SK-N-SH (cell line): Measurements from ENCODE around the gene EIPR1.
A peak's percentile ranks its signal among the peaks of the same experiment; 100 is the strongest.

Experiments
- CTCF ChIP-seq: fragments of 200-600 bp; sonication (generic); IDR thresholded peaks from 2 replicates; pipeline ENCODE4 v1.6.1; 2017; ENCODE audit warnings: antibody characterized with exemption, mild to moderate bottlenecking, moderate library complexity
- ELF1 ChIP-seq: IDR thresholded peaks from 2 replicates; pipeline ENCODE4 v1.4.0; 2012
- EP300 ChIP-seq, 2 experiments: IDR thresholded peaks; 2 replicates each; pipeline versions ENCODE4 v1.4.0 to v1.6.1; 2012; ENCODE audit warnings: borderline replicate concordance in 1 of 2, low read depth in 1 of 2, low read length in 1 of 2
- FOSL2 ChIP-seq: IDR thresholded peaks from 2 replicates; pipeline ENCODE4 v1.4.0; 2012; ENCODE audit warnings: low read depth, mild to moderate bottlenecking, moderate library complexity, borderline replicate concordance
- GATA2 ChIP-seq: sonication (generic); formaldehyde crosslinking; IDR thresholded peaks from 2 replicates; pipeline ENCODE4 v1.5.0; 2020; ENCODE audit warnings: mild to moderate bottlenecking, missing genetic modification reagents
- JUND ChIP-seq: IDR thresholded peaks from 2 replicates; pipeline ENCODE4 v1.4.0; 2012
- MAX ChIP-seq: IDR thresholded peaks from 2 replicates; pipeline ENCODE4 v1.4.0; 2012; ENCODE audit warnings: low read depth
- POLR2AphosphoS5 ChIP-seq: IDR thresholded peaks from 2 replicates; pipeline ENCODE4 v1.6.1; 2012; ENCODE audit warnings: low read depth, low read length
- RAD21 ChIP-seq: IDR thresholded peaks from 2 replicates; pipeline ENCODE4 v1.6.1; 2012; ENCODE audit warnings: mild to moderate bottlenecking, low read length
- REST ChIP-seq: IDR thresholded peaks from 2 replicates; pipeline ENCODE4 v1.6.1; 2012; ENCODE audit warnings: mild to moderate bottlenecking, low read depth, low read length, moderate library complexity
- SIN3A ChIP-seq: IDR thresholded peaks from 2 replicates; pipeline ENCODE4 v1.6.1; 2012; ENCODE audit warnings: low read depth, mild to moderate bottlenecking, low read length, moderate library complexity, borderline replicate concordance
- TCF12 ChIP-seq: IDR thresholded peaks from 2 replicates; pipeline ENCODE4 v1.4.0; 2012

- TF ChIP-seq CTCF (peak; percentile 99), JUND (no peak), REST (peak; percentile 35; the same call in 1 of the 2 replicates), MAX (peak; percentile 97), FOSL2 (no peak), TCF12 (no peak; the same call in 1 of the 2 replicates), RAD21 (peak; percentile 97), SIN3A (peak; percentile 80; the same call in 1 of the 2 replicates), ELF1 (no peak), POLR2AphosphoS5 (0 out of 2 replicates have a peak, but pooled peaks have one; percentile 32), EP300 (IDR thresholded peaks at IDR 0.05; ENCODE audit: borderline replicate concordance in 1 of 2, low read depth in 1 of 2, low read length in 1 of 2) (peak in 1 of 2 experiments; percentile 19; a peak in 1 of 4 replicates), GATA2 (CRISPR knock-in tag) (peak; percentile 60)
Observed at GRCh38 chr2:3303583-3304406, 73.8 kb downstream of the EIPR1 start.
